Astrocyte of the cerebellum (primary cell): Measurements from ENCODE around the gene ODAD4.
A peak's percentile ranks its signal among the peaks of the same experiment; 100 is the strongest.

Source experiments
- DNase-seq: peaks from one replicate; pipeline ENCODE4 v3.0.0-alpha.2; 2011; ENCODE audit warnings: low read depth
- H3K4me3 ChIP-seq: 2 replicates; pipeline ENCODE4 v1.5.1; 2011; ENCODE audit warnings: mild to moderate bottlenecking, low read depth, low read length, moderate library complexity
- in situ Hi-C: cut with HindIII; loops from 2 replicates; pipeline ENCODE4 v1.10.0; 2017; ENCODE audit warnings: low sequenced_read_pairs
- TF ChIP-seq, protein P1 (sequence below): IDR thresholded peaks from 2 replicates; pipeline ENCODE4 v1.5.1; 2012; ENCODE audit warnings: low read length, low read depth, moderate library complexity, mild to moderate bottlenecking; ENCODE audit errors: missing control alignments

Gene ODAD4, protein sequence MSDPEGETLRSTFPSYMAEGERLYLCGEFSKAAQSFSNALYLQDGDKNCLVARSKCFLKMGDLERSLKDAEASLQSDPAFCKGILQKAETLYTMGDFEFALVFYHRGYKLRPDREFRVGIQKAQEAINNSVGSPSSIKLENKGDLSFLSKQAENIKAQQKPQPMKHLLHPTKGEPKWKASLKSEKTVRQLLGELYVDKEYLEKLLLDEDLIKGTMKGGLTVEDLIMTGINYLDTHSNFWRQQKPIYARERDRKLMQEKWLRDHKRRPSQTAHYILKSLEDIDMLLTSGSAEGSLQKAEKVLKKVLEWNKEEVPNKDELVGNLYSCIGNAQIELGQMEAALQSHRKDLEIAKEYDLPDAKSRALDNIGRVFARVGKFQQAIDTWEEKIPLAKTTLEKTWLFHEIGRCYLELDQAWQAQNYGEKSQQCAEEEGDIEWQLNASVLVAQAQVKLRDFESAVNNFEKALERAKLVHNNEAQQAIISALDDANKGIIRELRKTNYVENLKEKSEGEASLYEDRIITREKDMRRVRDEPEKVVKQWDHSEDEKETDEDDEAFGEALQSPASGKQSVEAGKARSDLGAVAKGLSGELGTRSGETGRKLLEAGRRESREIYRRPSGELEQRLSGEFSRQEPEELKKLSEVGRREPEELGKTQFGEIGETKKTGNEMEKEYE

DNA sequence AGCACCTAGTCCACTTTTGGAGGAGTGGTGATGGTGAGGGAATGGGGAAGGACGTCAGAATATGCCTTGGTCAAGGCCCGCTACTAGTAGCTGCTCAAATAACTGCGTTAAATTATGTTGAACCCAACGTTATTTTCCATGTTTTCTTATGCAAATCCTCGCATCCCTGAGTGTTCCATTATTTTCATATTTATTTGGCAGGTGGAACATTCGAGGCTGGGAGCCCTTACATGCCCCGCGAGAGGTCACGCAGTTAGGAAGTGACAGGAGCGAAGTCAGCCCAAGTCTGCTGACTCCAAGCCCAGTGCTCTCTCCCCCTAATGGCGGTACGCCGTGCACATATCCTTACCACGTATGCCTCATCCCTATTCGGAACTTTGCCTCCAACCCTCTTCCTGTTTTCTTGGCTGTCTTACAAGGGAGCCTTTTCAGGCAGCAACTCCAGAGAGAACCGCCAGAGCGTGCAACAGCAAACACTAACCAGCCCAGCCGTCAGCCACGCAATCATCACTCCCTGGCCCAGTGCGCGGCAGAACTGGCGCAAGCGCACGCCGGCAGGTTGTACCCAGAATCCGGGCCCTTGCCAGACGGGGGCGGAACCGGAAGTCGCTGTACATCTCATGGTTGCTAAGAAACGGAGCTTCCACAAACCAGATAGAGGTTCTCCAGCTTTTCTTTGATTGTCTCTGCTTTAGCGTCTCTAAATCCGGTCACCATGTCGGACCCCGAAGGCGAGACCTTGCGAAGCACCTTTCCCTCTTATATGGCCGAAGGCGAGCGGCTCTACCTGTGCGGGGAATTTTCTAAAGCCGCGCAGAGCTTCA lies at the start of gene ODAD4:
TSS of gene ODAD4 (plus strand) at position 609 of the 824 bp plus-strand sequence. CDS start at position 716, 107 bp downstream.
- DNase-seq: peak; percentile 95
- peak within 1 kb of the TSS; percentile 59 for H3K4me3 ChIP-seq
- TF ChIP-seq, protein P1, sequence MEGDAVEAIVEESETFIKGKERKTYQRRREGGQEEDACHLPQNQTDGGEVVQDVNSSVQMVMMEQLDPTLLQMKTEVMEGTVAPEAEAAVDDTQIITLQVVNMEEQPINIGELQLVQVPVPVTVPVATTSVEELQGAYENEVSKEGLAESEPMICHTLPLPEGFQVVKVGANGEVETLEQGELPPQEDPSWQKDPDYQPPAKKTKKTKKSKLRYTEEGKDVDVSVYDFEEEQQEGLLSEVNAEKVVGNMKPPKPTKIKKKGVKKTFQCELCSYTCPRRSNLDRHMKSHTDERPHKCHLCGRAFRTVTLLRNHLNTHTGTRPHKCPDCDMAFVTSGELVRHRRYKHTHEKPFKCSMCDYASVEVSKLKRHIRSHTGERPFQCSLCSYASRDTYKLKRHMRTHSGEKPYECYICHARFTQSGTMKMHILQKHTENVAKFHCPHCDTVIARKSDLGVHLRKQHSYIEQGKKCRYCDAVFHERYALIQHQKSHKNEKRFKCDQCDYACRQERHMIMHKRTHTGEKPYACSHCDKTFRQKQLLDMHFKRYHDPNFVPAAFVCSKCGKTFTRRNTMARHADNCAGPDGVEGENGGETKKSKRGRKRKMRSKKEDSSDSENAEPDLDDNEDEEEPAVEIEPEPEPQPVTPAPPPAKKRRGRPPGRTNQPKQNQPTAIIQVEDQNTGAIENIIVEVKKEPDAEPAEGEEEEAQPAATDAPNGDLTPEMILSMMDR: peak; percentile 56
- in situ Hi-C loops: no loop called here

DNA sequence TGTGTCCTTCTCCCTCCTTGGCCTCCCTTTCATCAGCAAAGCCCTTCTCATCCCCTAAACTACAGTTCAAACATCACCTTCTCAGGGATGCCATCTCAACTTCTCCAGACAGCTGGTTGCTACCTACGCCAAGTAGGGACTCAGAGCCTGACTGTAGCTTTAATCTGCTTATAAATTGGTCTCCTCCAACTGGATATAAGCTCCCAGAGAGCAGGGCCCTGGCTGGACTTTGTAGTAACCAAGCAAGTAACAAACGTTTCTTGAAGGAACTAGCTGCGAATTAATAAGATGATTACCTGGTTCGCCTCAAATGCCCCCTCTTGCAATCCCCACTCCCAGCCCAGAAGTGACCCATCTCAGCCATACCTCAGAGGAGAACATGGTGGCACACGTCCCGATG lies 47.7 kb upstream of the ODAD4 start:
- in situ Hi-C loops: no loop called here
- no peak overlapping the region for H3K4me3 ChIP-seq
- DNase-seq: no peak
- TF ChIP-seq, protein P1: no peak

DNA sequence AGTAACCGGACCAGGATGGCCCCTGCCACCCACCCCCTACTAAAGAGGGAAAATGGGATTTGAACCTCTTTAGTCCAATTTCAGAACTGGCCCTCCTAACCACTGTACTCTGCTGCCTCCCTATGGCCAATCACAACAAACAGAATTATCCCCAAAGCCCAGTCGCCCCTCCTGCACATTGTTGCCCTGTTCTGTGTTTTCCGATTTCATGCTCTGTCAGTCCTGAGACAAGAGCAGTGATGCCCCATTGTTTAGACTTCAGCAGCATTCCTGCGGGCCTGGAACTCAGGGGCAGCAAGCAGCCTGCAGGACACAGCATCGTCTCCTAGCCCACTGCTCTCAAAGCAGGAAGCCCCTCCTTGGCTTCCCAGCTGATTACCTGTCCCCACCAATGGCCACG lies 44.7 kb upstream of the ODAD4 start:
- no peak overlapping the region for H3K4me3 ChIP-seq
- in situ Hi-C loops: no loop called here
- no peak for DNase-seq
- TF ChIP-seq, protein P1: peak; percentile 43

DNA sequence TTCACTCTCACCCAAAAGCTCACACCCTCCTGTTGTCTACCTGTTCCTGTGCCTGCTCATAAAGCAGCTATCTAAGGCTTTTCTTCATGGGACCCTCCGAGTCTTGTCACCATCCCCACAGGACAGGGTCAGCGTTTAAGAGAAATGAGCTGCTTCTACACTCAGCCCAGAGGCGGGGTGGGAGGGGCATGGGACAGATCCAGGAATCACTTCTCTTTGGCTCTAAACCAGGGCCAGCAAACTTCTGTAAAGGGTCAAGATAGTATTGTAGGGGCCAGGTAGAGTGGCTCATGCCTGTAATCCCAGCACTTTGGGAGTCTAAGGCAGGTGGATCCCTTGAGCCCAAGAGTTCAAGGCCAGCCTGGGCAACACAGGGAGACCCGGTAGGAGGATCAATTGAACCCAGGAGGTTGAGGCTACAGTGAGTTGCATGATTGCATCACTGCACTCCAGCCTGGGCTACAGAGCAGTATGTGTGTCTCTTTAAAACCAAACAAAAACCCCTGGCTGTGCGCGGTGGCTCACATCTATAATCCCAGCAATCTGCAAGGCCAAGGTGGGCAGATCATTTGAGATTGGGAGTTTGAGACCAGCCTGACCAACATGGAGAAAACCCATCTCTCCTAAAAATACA lies 42.0 kb upstream of the ODAD4 start:
- no peak overlapping the region for H3K4me3 ChIP-seq
- in situ Hi-C loops: no loop called here
- TF ChIP-seq, protein P1: no peak
- DNase-seq: no peak

DNA sequence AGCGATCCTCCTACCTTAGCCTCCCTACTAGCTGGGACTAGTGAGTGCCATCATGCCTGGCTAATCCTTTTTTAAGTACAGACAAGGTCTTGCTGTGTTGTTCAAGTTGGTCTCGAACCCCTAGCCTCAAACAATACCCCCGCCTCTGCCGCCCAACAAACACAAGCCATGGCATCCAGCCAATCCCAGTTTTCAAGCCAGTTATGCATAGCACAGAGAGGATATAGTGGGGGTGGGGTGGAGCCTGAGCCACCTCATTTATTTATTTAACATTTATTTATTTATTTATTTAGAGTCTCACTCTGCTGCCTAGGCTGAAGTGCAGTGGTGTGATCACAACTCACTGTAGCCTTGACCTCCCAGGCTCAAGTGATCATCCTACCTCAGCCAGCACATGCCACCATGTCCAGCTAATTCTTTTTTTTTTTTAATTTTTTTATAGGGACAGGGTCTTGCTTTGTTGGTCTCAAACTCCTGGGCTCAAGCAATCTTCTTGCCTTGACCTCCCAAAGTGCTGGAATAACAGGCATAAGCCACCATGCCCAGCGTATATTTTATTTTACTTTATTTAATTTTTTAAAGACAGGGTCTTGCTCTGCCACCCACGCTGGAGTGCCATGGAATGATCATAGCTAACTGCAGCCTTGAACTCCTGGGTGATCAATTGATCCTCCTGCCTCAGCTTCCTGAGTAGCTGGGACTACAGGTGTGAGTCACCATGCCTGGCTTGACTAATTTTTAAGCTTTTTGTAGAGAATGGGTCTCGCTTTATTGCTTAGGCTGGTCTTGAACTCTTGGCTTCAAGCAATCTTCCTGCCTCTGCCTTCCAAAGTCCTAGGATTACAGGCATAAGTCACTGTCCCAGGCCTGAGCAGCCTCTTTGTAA lies 39.0 kb upstream of the ODAD4 start:
- in situ Hi-C loops: no loop called here
- no peak overlapping the region for H3K4me3 ChIP-seq
- no peak for DNase-seq
- TF ChIP-seq, protein P1: no peak
